Ectodermal cell (in vitro differentiated cells): Measurements from ENCODE around the gene LDLRAD4.

ENCODE experiments used
- H3K27ac ChIP-seq: 2 replicates; pipeline ENCODE4 v1.7.0; 2013; ENCODE audit warnings: mild to moderate bottlenecking, low read depth, low read length; ENCODE audit not compliant: insufficient read depth, poor library complexity, severe bottlenecking
- H3K27me3 ChIP-seq: 2 replicates; pipeline ENCODE4 v1.7.0; 2013; ENCODE audit warnings: mild to moderate bottlenecking, low read length; ENCODE audit not compliant: insufficient read depth, control insufficient read depth, poor library complexity, severe bottlenecking
- H3K36me3 ChIP-seq: one replicate; pipeline ENCODE4 v1.7.0; 2013; ENCODE audit warnings: low read length; ENCODE audit not compliant: control insufficient read depth, insufficient read depth
- H3K4me1 ChIP-seq: one replicate; pipeline ENCODE4 v1.7.0; 2013; ENCODE audit warnings: low read length; ENCODE audit not compliant: control insufficient read depth, insufficient read depth
- H3K4me3 ChIP-seq: 2 replicates; pipeline ENCODE4 v1.7.0; 2013; ENCODE audit warnings: low read depth, low read length, control low read depth; ENCODE audit not compliant: insufficient read depth
- H3K9me3 ChIP-seq: 2 replicates; pipeline ENCODE4 v1.7.0; 2013; ENCODE audit warnings: mild to moderate bottlenecking, low read length, moderate library complexity; ENCODE audit not compliant: control insufficient read depth
- WGBS, 2 experiments: methylation state at CpG; one replicate each; pipeline ENCODE4 v1.1.7; 2013; ENCODE audit warnings: missing lambda C conversion rate in 2 of 2; 5-methylcytosine and 5-hydroxymethylcytosine counted together

The LDLRAD4 gene

DNA sequence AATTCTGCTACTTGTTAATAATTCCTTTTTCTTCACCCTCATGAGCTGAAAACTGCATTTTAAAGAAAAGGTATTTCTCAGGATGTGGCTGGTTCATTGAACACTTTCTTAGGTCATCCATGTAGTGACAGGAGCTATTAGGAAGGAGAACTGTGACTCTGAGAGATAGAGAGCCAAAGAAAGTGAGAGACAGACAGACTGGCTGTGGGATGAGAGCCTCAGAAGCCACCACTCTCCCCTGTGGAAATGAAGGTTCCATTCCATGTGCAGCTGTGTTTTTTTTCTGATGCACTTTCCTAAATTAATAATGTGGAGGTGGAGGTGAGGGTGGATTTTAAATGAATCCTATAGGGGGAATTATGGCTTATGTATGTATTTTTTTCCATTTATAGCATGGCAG lies 394.5 kb downstream of the LDLRAD4 start:
- Histone ChIP-seq H3K9me3 (no peaks in the 10 kb centered on the region), H3K4me1 (peaks cover 20% of the 10 kb centered on the region), H3K36me3 (no peaks in the 10 kb centered on the region), H3K27me3 (peaks cover 32% of the 10 kb centered on the region), H3K27ac (no peak overlapping the region), H3K4me3 (no peak overlapping the region)

DNA sequence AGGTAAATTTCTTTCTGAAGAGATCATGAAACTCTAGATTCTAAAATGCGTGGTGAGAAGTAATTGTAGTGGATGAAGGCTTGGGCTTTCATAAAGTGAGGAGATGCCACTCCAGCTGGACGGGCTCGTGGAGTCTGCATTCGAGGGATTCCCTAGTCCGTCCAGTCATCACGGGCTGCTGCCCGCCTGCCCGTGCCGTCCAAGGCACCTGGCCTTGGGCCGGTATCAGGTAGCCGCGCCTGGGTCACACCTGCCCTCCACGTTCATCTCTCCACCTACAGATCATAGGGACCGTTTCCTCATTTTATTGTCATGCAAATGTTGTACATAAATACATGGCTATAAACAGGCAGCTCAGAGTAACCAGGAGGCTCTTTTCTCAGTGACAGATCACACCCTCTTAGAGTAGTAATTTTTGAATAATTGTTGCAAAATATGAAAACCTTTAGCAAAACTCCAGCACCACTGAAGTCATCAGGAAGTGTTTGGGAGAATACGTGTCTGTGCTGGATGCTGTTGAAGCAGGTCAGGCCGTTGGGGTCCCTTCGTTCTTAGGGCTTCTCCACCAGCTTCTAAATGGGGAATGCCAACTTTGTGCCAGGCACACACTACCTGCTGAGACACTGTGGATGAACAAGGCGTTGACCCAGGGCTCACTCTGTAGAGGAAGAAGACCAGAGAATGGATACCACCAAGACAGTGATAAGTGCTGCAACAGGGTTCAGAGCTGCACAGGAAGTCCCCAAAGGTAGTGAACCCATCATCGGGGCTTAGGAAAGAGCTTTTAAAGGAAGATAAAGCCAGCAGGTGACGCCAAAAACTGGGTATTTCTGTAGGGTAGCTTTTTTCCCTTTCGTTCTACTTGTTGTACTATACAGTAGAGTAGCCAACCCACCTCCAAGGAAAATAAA lies 395.3 kb downstream of the LDLRAD4 start:
- no peak overlapping the region for H3K27ac ChIP-seq
- WGBS, 2 experiments = 92 to 93% methylated on average over 20 of the region's 21 CpGs

DNA sequence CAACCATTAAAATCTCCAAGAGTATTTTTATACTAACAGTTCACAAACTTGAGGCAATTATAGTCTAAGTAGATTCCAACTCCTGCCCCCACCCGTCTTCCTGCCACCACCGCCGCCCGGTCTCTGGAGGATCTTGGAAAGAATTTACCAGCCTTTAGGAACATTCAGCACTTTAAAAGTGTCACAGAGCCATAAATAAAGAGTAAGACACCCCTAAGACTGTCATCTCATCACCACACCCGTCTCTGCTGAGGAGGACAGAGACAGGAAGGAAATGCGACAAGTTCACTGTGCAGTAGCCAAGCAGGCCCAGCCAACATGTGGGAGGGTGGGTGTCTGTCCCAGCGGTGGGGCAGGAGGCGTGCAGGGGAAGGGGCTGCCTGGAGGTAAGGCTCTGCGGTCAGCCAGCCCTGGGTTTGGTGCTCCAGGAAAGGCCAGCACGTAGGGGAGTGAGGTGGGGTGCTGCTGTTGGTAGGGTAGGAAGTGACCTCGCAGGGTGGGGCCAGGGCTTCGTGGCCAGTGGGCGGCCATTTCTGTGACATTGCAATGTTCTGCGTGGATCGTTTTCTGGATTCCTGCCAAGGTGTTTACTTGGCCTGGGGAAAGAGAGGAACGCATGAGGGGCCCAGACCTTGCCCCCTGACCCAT lies 396.2 kb downstream of the LDLRAD4 start:
- H3K27ac ChIP-seq = no peak overlapping the region
- H3K36me3 ChIP-seq = no peaks in the 10 kb centered on the region
- peaks cover 27% of the 10 kb centered on the region for H3K4me1 ChIP-seq
- no peaks in the 10 kb centered on the region for H3K9me3 ChIP-seq
- WGBS, 2 experiments = 91 to 95% methylated on average over 16 of the region's 16 CpGs
- H3K27me3 ChIP-seq = peaks cover 32% of the 10 kb centered on the region
- H3K4me3 ChIP-seq = no peak overlapping the region

More for the DNA sequence above, 395.3 kb downstream of the LDLRAD4 start:
- no peaks in the 10 kb centered on the region for H3K9me3 ChIP-seq
- peaks cover 23% of the 10 kb centered on the region for H3K4me1 ChIP-seq
- H3K4me3 ChIP-seq = no peak overlapping the region
- H3K36me3 ChIP-seq = no peaks in the 10 kb centered on the region
- peaks cover 32% of the 10 kb centered on the region for H3K27me3 ChIP-seq

DNA sequence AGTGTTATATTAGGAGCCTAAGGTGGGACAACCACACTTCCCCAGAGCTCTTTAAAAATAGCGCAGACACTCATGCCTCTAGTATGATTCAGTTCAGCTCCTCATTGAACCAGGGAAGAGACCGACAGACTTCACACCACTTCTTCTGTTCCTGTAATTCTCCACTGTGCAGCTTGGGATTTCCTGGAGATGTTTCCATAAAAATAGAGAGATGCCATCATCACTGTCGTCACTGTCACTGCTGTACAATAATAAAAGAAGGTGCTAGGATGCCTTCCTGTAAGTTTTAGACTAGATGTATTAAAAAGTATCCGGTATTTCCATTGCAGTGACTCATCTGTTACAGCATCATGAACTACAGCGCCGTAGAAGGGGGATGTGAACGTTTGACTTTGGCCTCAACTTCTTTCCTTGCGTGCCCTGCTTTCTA lies 396.9 kb downstream of the LDLRAD4 start:
- no peak overlapping the region for H3K27ac ChIP-seq
- H3K27me3 ChIP-seq = peaks cover 31% of the 10 kb centered on the region
- H3K36me3 ChIP-seq = no peaks in the 10 kb centered on the region
- peaks cover 28% of the 10 kb centered on the region for H3K4me1 ChIP-seq
- no peaks in the 10 kb centered on the region for H3K9me3 ChIP-seq
- 95 to 96% methylated on average over 8 of the region's 8 CpGs for WGBS, 2 experiments
- no peak overlapping the region for H3K4me3 ChIP-seq

DNA sequence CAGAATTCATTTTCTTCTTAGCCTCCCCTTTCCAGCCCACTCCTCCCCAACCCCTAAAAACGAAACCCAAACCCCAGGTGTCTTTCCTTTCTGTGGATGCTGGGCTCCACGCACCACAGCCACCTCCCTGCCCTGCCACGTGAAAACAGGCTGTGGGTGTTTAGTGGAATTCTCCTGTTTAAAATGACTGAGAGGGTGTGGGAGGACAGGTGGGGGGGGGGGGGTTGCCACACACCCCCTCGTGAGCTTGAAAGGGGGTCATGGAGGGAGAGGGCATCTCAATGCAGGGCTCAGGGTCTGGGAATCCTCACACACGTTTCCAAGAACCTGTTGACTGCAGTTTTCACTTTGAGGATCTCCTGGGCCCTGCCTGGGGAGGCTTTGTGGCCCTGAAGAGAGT lies 397.5 kb downstream of the LDLRAD4 start:
- Histone ChIP-seq H3K4me1 (peaks cover 23% of the 10 kb centered on the region), H3K9me3 (no peaks in the 10 kb centered on the region), H3K27me3 (peaks cover 25% of the 10 kb centered on the region), H3K27ac (no peak overlapping the region), H3K36me3 (no peaks in the 10 kb centered on the region), H3K4me3 (no peak overlapping the region)
- WGBS, 2 experiments = 87 to 88% methylated on average over 5 of the region's 5 CpGs

DNA sequence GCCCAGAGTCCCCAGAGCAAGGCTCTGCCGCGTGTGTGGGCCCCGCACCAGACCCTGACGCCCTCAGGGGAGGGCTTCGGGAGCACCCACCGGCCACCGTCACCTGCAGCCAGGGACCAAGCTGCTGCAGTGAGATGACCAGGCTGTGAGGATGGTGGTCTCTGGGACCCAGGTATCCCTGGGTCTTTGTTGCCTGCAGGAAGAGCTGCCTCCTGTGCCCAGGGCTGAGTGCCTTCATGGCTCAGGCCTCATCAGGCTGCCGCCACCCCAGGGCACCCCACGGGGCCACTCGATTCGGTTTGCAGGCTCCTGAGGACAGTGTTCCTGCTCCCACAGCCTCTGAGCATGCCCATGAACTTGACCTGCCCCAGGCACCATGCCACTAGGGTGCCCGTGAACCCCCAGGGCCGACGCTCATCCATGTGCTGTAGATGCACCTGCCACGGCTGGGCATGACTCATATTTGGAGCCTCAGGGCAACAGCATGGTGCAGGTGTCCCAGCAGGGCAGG lies 398.0 kb downstream of the LDLRAD4 start:
- Histone ChIP-seq H3K4me3 (no peak overlapping the region), H3K36me3 (no peaks in the 10 kb centered on the region), H3K9me3 (no peaks in the 10 kb centered on the region), H3K27ac (no peak overlapping the region), H3K4me1 (peaks cover 17% of the 10 kb centered on the region), H3K27me3 (peaks cover 20% of the 10 kb centered on the region)
- 94% methylated on average over 15 of the region's 15 CpGs for WGBS, 2 experiments

DNA sequence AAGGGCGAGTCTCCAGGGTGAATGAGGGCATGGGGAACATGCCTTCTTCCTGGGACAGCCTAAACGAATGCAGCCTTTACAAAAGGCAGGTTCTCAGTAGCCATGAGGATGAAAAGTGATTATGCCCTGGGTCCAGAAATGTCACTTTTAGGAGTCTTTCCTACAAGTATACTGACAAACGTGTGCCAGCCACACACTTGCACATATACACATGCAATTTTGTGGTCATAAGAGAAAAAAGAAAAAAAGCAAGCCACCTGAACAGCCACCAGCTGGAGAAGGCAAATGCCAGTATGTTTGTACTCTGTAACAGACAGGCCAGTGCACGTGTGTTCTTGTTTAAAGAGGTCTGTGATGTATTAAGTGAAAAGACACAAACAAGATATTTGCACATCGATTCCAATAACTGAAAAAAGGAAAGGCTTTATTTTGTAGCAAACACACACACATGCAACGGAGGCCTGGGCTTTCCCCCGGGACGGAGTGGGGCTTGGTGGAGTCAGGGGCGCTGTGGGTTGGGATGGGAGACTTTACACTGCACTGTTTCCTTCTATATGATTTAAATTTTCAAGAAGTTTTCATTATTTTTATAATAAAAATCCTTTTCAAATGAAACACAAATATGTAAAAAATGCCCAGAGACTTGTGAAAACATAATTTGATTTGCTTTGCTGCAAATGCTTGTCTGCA lies 399.4 kb downstream of the LDLRAD4 start:
- Histone ChIP-seq H3K9me3 (no peaks in the 10 kb centered on the region), H3K36me3 (no peaks in the 10 kb centered on the region), H3K4me1 (peaks cover 9% of the 10 kb centered on the region), H3K27ac (no peak overlapping the region), H3K27me3 (peaks cover 6% of the 10 kb centered on the region), H3K4me3 (no peak overlapping the region)
- 91 to 96% methylated on average over 8 to 9 of the region's 9 CpGs for WGBS, 2 experiments

DNA sequence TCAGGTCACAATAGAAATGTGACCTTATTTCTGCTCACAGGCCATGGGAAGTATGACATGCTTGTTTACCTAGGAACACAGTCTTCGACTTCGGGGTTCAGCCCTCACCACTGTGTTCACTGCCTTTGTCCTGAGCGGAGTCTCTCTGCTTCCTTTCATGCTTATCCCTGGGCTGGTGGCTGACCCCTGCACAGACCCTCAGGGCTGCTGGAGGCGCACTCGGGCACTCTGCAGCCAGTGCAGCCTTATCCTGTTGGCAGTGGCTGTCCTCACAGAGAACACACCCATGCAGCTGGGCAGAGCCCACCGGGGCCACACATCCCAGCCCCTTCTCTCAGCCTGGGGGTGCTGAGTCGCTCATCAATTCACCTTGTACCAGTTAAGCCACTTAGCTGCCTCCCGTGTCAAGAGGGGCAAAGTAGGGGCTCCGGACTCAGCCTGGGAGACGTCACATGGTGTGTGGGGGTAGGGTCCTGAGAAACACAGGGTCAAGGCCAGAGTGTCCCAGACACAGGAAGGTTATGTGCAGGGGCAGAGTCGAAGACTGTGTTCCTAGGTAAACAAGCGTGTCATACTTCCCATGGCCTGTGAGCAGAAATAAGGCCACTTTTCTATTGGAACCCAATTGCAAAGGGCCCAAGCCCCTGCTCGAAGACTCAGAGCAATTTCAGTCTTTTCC lies 400.3 kb downstream of the LDLRAD4 start:
- Histone ChIP-seq H3K9me3 (no peaks in the 10 kb centered on the region), H3K4me3 (no peak overlapping the region), H3K36me3 (no peaks in the 10 kb centered on the region), H3K4me1 (peaks cover 9% of the 10 kb centered on the region), H3K27me3 (peaks cover 3% of the 10 kb centered on the region), H3K27ac (no peak overlapping the region)
- 92 to 93% methylated on average over 13 of the region's 13 CpGs for WGBS, 2 experiments

DNA sequence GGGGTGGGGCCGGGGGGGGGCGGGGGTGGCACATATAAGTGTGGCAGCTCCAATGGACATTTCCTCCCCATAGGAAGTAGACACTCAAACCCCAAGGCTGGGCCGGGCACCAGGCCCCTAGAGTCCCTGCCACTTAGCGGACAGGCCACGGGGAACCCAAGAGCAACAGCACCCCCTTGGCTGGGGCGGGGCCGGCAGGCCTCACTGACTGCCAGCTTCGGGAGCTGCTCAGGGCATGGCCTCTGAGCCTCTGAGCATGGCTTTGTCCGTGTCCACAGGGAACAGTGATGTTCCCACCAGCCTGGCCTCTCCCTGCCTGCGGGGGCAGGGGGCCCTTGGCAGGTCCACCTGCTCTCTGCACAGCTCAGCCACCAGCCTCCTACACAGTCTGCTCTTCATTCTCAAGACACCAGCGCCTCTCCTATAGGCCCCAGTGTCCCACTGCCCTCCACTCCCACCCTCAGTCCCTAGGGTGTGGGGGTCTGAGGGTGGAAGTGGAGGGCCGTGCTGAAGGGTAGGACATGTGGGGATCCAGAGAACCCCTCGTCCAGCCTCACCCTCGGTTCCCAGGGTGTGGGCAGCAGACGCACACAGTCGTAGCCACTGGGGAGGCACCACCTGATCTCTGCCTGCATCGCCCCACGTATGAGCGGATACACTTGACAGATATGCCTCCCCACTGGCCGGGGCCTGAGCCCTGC lies 401.1 kb downstream of the LDLRAD4 start:
- Histone ChIP-seq H3K27ac (no peak overlapping the region), H3K27me3 (no peaks in the 10 kb centered on the region), H3K4me1 (peaks cover 9% of the 10 kb centered on the region), H3K4me3 (no peak overlapping the region), H3K36me3 (no peaks in the 10 kb centered on the region), H3K9me3 (no peaks in the 10 kb centered on the region)
- 91 to 92% methylated on average over 18 to 19 of the region's 20 CpGs for WGBS, 2 experiments
